RPMI8226 (cell line): Measurements from ENCODE around the gene PAPPA2.
A peak's percentile ranks its signal among the peaks of the same experiment; 100 is the strongest.
"Not testable (repeated sequence)": the region's sequence is repeated elsewhere in the genome, so short reads cannot be mapped to it uniquely, and the experiment has no call there.

Experiments used
- DNase-seq: peaks from one replicate; pipeline ENCODE4 v3.0.0-alpha.2; 2015

PAPPA2 gene

DNA sequence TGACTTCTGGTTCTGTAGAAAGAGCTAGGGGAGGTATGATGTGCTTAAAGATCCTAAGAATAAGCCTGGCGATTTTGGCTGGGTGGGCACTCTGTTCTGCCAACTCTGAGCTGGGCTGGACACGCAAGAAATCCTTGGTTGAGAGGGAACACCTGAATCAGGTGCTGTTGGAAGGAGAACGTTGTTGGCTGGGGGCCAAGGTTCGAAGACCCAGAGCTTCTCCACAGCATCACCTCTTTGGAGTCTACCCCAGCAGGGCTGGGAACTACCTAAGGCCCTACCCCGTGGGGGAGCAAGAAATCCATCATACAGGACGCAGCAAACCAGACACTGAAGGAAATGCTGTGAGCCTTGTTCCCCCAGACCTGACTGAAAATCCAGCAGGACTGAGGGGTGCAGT lies 93.3 kb downstream of the PAPPA2 start:
- DNase-seq, result no peak

- DNase-seq, result no peak
These were observed 94.7 kb downstream of the PAPPA2 start for GRCh38 chr1:176557543-176558258.

DNA sequence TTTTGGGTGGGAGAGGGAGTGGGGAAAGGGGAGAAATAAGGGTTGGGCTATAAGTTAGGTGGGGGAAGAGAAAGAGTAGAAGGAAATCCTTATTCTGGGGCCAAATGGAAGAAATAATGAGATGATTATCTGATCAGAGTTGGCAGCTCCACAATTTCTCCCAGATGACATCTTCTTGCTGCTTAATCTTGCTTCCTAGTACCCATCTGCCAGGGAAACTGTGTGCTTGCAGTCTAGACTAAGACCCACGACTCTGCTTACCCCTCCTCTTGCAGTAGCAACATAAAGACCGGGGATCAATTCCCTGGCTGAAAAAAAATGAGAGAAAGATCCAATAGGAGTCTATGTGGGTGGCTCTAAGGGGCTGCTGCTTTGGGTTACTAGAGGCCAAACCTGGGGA lies 95.6 kb downstream of the PAPPA2 start:
- no peak for DNase-seq

DNA sequence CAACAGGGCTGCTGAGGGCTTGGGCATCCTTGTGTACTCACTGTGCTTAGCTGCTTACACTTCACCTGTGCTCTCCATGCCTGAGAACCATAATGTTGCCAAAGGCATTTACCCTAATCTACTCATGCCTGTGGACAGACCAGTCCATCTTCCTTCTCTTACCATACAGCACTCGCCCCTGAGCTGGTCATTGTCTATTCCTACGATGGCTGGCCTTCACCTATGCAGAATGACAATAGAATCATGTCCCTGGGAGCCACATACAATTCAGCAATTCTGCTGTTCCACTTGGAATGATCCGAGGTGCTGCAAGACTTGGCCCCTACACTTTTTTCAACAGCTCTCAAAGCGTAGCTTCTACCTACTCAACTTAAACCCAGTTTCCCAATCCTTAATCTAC lies 96.5 kb downstream of the PAPPA2 start:
- no peak for DNase-seq

- peak; percentile 66 for DNase-seq
These were observed 96.9 kb downstream of the PAPPA2 start for GRCh38 chr1:176559878-176560277.

DNA sequence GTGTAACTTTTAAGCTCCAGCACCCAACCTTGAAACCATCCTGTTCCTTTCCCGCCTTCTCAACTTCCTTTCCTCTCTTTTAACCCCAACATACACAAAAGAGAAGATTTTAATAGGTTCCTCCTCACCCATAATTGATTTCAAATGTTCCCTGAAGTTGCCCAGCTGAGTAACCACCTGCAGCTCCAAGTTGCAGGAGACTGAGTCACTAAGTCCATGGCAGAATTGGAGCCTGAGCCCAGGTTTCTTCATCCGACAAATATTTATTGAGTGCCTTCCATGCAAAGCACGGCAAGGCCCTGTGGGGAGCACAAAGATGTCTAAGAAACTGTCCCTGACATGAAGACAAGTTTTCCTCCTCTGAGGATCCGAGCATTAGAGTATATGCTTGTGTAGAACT lies 97.7 kb downstream of the PAPPA2 start:
- no peak for DNase-seq

- not testable (repeated sequence) for DNase-seq
These were observed 98.8 kb downstream of the PAPPA2 start for GRCh38 chr1:176561761-176562160.

DNA sequence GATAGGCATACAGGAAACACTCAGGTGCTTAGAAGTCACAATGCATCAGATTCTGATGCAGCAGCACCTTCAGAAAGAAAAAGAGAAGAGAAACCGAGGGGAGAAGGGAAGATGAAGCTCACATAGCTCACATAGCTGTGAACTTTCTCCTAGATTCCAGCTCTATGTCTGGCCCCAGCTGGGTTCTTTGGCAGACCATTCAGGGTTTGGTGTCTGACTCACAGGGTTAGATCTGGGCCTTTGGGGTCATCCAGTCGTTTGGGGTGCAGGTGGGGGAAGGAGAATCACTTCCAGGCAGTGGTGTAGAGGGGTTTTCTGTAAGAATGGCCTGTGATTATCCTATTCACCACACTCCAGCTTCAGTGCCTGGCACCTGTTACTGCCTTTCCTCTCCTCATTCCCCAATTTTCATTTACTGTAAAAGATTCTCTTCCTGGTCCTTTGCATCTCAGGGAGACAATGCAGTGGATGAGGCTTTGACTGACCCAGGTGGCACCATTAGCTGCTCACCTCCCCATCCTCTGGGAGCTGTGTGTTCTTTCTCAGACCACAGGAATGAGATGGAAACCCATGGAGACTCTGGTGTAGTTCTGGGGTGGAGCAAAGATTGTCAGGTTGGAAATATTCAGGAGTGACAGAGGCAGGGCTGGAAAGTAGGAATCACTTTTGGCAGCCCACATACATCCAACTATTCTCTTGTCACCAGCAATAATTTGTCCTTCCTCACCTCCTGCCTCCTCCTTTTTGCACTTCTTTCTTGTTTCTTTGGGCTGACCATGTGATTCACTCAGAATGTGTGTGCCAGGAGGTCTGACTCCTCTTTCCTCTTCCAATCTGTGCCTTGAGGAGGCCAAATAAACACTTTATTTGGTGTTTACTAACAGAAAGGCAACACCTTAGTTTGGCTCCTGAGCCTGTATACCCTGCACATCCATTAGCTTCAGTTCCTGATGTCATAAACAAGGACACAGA lies 103.3 kb downstream of the PAPPA2 start:
- no peak for DNase-seq

DNA sequence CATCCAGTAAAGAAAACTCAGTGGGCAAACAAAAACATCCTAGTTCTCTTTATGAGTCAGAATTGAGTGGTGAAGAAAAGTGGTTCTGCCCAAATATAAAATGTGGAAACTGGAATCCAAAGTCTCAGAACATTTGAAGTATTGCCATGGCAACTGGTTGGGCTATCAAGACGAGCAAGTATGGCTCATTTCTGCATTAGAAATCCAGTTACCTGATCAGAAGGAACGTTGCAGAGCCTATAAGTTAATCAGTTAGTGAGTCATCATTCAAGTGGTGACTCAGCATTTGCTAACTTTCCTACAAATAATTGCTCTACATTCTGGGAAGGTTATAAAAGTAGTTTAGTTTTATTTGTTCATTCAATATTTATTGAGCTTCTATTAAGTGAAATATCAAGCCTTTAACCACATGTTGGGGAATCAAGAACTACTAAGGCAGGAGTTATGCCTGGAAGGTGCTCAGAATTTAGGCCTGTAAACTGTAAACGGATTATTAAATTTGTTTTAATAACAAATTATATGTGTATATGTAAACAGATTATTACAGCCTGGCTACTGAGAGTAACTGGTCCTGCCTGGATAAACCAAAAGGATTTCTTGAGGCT lies 104.3 kb downstream of the PAPPA2 start:
- no peak for DNase-seq

GRCh38 chr1:176568185-176568584 lies 105.2 kb downstream of the PAPPA2 start:
- no peak for DNase-seq

DNA sequence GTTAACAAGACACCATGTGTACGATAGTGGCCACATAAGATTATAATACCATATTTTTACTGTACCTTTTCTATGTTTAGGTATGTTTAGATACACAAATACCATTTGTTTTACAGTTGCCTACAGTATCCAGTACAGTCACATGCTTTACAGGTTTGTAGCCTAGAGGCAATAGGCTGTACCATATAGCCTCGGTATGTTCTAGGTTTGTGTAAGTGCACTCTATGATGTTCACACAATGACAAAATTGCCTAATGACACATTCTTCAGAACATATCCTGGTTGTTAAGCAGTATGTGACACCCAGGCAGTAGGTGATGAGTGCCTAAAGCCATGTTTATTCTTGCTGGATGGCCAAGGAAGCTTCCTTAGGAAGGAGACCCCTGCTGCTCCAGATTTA lies 111.8 kb downstream of the PAPPA2 start:
- DNase-seq, result no peak

- DNase-seq, result no peak
These were observed 113.0 kb downstream of the PAPPA2 start for GRCh38 chr1:176575991-176576390.

DNA sequence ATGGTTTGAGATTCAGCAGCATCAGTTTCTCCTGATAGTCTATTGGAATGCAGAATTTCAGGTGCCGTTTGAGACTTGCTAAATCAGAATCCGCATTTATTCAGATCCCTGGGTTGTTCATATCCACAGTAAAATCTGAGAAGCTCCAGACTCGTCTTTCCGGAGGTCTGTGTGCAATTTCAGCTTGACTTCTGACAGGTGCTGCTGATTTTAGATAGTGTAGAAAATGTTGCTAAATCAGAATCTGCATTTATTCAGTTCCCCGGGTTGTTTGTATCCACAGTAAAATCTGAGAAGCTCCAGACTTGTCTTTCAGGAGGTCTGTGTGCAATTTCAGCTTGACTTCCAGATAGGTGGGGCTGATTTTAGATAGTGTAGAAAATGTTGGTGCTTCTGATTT lies 113.7 kb downstream of the PAPPA2 start:
- no peak for DNase-seq

- DNase-seq, result no peak
These were observed 114.7 kb downstream of the PAPPA2 start for GRCh38 chr1:176577646-176578197.

DNA sequence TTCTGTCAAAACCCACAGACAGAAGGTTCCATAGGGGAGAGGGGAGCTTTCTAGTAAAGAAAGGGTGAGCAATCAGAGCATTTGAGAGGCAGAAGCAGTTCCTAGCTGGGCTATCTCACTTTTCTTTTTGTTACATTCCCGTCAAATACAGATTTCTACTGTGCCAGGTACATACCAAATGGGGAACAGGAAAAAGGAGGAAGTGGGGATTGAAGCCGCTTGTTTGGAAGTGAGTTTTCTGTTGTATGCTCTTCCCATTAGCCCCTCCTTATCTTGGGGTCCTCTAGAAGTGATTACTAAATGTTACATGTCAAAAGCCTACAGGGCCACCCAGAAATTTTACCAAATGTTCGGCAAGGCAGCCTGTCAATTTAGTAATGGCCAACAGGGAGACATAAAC lies 116.1 kb downstream of the PAPPA2 start:
- no peak for DNase-seq

DNA sequence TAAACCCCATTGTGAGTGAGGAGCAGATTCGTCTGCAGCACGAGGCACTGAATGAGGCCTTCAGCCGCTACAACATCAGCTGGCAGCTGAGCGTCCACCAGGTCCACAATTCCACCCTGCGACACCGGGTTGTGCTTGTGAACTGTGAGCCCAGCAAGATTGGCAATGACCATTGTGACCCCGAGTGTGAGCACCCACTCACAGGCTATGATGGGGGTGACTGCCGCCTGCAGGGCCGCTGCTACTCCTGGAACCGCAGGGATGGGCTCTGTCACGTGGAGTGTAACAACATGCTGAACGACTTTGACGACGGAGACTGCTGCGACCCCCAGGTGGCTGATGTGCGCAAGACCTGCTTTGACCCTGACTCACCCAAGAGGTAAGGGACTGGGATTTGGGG lies 132.2 kb downstream of the PAPPA2 start:
- DNase-seq, result no peak

DNA sequence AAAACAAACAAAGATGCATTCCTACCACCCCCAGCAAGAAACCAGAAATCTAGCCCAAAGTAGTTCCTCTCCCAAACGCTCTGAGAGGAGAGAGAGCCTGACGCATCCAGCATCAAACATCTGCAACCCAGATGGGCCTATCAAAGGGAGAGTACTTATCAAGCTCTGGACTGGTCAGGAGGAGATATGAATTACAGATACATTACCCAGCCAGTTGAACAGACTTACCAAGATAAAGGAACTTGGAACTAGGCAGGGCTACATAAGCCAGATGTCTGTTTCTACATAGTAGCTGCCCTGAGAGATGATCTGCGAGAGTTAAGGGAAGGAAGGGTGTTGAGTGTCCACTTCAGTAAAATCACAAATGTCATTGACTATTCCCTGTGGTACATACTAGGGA lies 138.4 kb downstream of the PAPPA2 start:
- no peak for DNase-seq

- DNase-seq, result no peak
These were observed 139.5 kb downstream of the PAPPA2 start for GRCh38 chr1:176602388-176603004.

- no peak for DNase-seq
These were observed 140.7 kb downstream of the PAPPA2 start for GRCh38 chr1:176603696-176604095.

- DNase-seq, result no peak
These were observed 141.5 kb downstream of the PAPPA2 start for GRCh38 chr1:176604461-176604860.

DNA sequence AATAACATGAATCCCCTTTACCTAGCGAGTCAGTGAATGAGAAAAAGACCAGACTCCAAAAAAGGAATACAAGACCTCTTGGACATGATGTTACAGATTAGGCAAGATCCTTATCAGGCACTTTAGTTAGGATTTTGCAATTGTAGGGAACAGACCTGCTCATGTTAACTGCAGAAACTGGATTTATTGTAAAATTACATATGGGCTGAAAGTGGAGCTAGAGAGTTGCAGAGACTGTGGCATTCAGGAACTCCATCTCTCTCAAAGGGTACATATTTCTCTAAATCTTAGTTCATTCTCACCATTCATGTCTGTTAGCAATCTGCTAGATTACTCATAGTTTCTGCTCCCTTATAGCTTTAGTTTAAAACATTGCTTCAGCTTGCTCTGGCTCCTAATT lies 142.2 kb downstream of the PAPPA2 start:
- no peak for DNase-seq

GRCh38 chr1:176609556-176610408 lies 146.8 kb downstream of the PAPPA2 start:
- no peak for DNase-seq
